NT2/D1 (cell line): ENCODE measurements around the gene RAPGEF6.

Experiments used
- DNase-seq: peaks from one replicate; pipeline ENCODE4 v3.0.0-alpha.2; 2011; ENCODE audit warnings: low read depth, low spot score
- H3K27me3 ChIP-seq: 2 replicates; pipeline ENCODE4 v1.6.0; 2011; ENCODE audit warnings: mild to moderate bottlenecking; ENCODE audit not compliant: insufficient read length, insufficient read depth
- H3K36me3 ChIP-seq: 2 replicates; pipeline ENCODE4 v1.6.1; 2011; ENCODE audit warnings: mild to moderate bottlenecking, low read length, mixed read lengths; ENCODE audit not compliant: insufficient read depth, insufficient read length
- H3K4me1 ChIP-seq: 2 replicates; pipeline ENCODE4 v1.5.1; 2011; ENCODE audit not compliant: insufficient read depth, insufficient read length
- H3K4me3 ChIP-seq: 2 replicates; pipeline ENCODE4 v1.5.1; 2011; ENCODE audit warnings: low read depth; ENCODE audit not compliant: insufficient read length
- H3K9ac ChIP-seq: 2 replicates; pipeline ENCODE4 v1.6.0; 2011; ENCODE audit warnings: low read depth; ENCODE audit not compliant: insufficient read length
- H3K9me3 ChIP-seq: 2 replicates; pipeline ENCODE4 v1.5.1; 2011; ENCODE audit warnings: mild to moderate bottlenecking, low read length; ENCODE audit not compliant: insufficient read depth
- SUZ12 ChIP-seq: IDR thresholded peaks from 2 replicates; pipeline ENCODE4 v1.6.1; 2011; ENCODE audit not compliant: insufficient read length, insufficient read depth; ENCODE audit errors: extremely low read depth
- YY1 ChIP-seq: IDR thresholded peaks from 2 replicates; pipeline ENCODE4 v1.6.1; 2011; ENCODE audit not compliant: insufficient read length, insufficient read depth
- ZNF274 ChIP-seq: IDR thresholded peaks from 2 replicates; pipeline ENCODE4 v1.6.1; 2011; ENCODE audit warnings: mild to moderate bottlenecking, low read depth, low read length

The RAPGEF6 gene

DNA sequence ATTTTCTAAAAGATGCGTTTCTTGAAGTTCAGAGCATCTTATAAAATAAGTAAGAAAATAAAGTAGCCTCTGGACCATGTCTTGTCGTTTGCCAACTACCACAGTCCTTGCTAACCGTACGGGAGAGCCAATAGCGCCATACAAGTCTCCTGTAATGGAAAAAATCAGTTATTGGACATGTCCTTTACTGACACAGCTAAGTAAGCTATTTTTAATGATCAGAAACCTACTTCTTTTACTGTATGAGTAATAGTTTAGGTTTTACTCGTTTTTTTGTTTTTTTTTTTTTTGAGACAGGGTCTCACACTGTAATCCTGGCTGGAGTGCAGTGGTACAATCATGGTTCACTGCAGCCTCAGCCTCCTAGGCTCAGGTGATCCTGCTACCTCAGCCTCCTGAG, 37.7 kb upstream of the RAPGEF6 start:
- no peaks in the 10 kb centered on the region for H3K4me1 ChIP-seq
- no peaks in the 10 kb centered on the region for H3K27me3 ChIP-seq
- no peaks in the 10 kb centered on the region for H3K9me3 ChIP-seq
- DNase-seq, result no peak
- no peak overlapping the region for H3K9ac ChIP-seq
- H3K4me3 ChIP-seq, result no peak overlapping the region
- H3K36me3 ChIP-seq, result peaks cover 37% of the 10 kb centered on the region
- TF ChIP-seq ZNF274 (no peak), YY1 (no peak), SUZ12 (no peak)

DNA sequence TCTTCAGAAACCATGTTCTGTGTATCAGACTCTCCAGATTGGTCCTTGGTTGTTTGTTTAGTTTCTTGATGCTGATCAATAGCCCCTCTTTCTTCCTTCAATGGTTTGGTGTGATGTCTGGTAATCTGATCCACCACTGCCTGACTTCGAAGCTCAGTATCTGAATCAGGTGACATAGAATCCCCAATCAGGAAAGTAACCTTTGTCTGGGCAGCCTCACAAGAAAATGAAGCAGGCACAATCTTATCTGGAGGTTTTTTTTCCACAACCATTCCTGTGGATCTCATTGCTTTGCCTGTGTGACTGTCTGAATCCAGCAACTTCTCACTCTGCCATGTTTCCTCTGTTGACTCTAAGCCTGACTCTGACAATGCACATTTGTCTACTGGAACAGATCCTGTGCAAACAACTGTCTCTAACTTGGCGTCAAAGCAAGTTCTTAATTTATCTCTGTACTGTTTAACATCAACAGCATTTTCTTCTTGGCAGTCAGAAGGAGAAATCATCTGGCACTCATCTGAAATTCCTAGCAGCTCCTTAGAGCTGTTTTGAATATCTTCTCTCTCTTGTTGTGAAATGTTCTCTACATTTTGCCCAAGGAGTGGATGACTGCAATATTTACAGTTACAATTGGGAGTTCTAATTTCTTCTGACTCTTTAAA, 37.1 kb upstream of the RAPGEF6 start:
- TF ChIP-seq SUZ12, result no peak
- H3K9ac ChIP-seq, result no peak overlapping the region
- H3K4me3 ChIP-seq, result no peak overlapping the region
- H3K36me3 ChIP-seq, result peaks cover 34% of the 10 kb centered on the region
- H3K27me3 ChIP-seq, result no peaks in the 10 kb centered on the region
- DNase-seq, result no peak
- no peaks in the 10 kb centered on the region for H3K4me1 ChIP-seq
- no peaks in the 10 kb centered on the region for H3K9me3 ChIP-seq

DNA sequence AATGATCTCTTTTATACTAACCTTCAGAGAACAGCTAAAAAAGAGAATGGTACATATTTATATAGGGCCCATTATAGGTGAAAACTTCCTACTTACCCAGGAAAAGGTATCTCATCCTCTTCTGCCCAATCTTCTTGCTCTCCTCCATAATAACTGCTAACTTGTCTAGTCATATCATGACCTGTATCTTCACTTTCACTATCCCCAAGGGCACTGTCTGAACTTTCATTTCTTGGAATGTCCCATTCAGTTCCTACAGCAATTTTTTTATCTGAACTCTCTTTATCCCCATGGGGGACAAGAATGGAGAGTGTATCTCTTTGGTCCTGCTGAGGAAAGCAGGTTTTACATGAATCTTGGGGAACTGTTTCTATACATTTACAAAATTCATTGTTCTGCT, 36.4 kb upstream of the RAPGEF6 start:
- no peaks in the 10 kb centered on the region for H3K4me1 ChIP-seq
- H3K36me3 ChIP-seq, result peaks cover 28% of the 10 kb centered on the region
- no peak overlapping the region for H3K4me3 ChIP-seq
- no peaks in the 10 kb centered on the region for H3K27me3 ChIP-seq
- no peak for DNase-seq
- H3K9ac ChIP-seq, result no peak overlapping the region
- no peaks in the 10 kb centered on the region for H3K9me3 ChIP-seq
- TF ChIP-seq SUZ12, result no peak
- no peak for TF ChIP-seq YY1

DNA sequence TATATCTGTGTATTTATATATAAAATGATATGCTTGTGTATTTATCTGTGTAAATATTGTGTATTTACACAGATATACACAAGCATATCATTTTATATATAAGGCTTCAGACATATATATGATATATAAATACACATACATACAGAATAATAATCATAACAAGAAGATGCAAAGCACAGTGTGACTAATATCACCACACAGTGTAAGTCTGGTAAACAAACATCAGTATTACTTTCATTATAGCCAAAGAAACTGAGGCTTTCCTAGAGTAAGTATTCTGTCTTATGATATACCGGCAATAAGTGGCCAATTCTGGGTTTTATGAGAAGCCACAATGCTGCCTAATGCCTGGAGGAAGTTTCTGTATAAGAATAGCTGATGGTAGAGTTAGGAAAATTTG, 29.9 kb upstream of the RAPGEF6 start:
- H3K9ac ChIP-seq, result no peak overlapping the region
- no peak overlapping the region for H3K4me3 ChIP-seq
- no peak for TF ChIP-seq YY1
- TF ChIP-seq ZNF274, result no peak
- TF ChIP-seq SUZ12, result no peak
- peaks cover 3% of the 10 kb centered on the region for H3K36me3 ChIP-seq
- H3K9me3 ChIP-seq, result no peaks in the 10 kb centered on the region
- DNase-seq, result no peak
- H3K27me3 ChIP-seq, result no peaks in the 10 kb centered on the region
- no peaks in the 10 kb centered on the region for H3K4me1 ChIP-seq

DNA sequence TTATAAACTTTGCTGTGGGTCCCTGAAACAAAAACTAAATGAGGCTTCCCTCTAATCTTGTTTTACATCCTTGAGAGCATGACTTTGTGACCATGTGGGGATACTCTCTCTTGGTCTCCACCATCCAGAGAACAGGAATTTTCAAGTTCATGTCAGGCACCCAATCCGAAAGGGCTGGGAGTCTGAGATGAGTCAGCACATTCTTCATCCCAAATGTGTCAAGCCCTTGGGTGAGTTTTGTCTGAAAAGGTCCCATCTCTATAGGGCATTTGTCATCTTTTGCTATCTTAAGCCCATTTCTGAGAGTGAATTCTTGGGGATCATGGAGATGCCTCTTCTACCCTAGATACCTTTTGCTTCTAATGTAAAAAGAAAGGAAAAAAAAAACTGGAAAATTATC, 26.9 kb upstream of the RAPGEF6 start:
- H3K4me3 ChIP-seq, result no peak overlapping the region
- DNase-seq, result no peak
- H3K36me3 ChIP-seq, result peaks cover 13% of the 10 kb centered on the region
- H3K9ac ChIP-seq, result no peak overlapping the region
- no peaks in the 10 kb centered on the region for H3K27me3 ChIP-seq
- no peak for TF ChIP-seq ZNF274
- TF ChIP-seq SUZ12, result no peak
- TF ChIP-seq YY1, result no peak
- no peaks in the 10 kb centered on the region for H3K4me1 ChIP-seq
- H3K9me3 ChIP-seq, result no peaks in the 10 kb centered on the region

DNA sequence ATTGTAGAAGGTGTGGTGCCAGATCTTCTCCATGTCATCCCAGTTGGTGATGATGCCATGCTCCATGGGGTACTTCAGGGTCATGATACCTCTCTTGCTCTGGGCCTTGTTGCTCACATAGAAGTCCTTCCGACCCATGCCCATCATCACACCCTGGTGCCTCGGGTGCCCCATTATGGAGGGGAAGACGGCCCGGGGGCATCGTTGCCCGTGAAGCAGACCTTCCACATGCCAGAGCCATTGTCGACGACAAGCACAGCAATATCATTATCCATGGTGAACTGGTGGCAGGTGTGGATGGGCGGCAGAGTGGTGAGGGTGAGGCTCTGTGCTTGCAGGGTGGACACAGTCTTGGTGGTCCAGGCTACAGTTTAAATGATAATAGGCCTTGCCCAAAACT, 24.8 kb upstream of the RAPGEF6 start:
- H3K27me3 ChIP-seq, result no peaks in the 10 kb centered on the region
- no peak for TF ChIP-seq SUZ12
- no peak for TF ChIP-seq YY1
- no peak for TF ChIP-seq ZNF274
- DNase-seq, result no peak
- H3K9ac ChIP-seq, result no peak overlapping the region
- no peak overlapping the region for H3K4me3 ChIP-seq
- H3K4me1 ChIP-seq, result no peaks in the 10 kb centered on the region
- no peaks in the 10 kb centered on the region for H3K9me3 ChIP-seq
- H3K36me3 ChIP-seq, result peaks cover 16% of the 10 kb centered on the region

DNA sequence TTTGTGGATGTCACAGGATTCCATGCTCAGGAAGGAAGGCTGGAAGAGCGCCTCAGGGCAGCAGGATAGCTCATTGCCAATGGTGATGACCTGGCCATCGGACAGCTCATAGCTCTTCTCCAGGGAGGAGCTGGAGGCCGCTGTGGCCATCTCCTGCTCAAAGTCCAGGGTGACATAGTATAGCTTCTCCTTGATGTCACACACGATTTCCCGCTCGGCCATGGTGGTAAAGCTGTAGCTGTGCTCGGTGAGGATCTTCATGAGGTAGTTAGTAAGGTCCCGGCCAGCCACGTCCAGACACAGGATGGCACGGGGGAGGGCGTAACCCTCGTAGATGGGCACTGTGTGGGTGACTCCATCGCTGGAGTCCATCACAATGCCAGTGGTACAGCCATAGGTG, 24.3 kb upstream of the RAPGEF6 start:
- no peak overlapping the region for H3K9ac ChIP-seq
- peaks cover 16% of the 10 kb centered on the region for H3K36me3 ChIP-seq
- H3K4me1 ChIP-seq, result no peaks in the 10 kb centered on the region
- no peaks in the 10 kb centered on the region for H3K9me3 ChIP-seq
- no peak for TF ChIP-seq SUZ12
- no peak for TF ChIP-seq YY1
- no peak for TF ChIP-seq ZNF274
- no peak overlapping the region for H3K4me3 ChIP-seq
- DNase-seq, result no peak
- H3K27me3 ChIP-seq, result no peaks in the 10 kb centered on the region

DNA sequence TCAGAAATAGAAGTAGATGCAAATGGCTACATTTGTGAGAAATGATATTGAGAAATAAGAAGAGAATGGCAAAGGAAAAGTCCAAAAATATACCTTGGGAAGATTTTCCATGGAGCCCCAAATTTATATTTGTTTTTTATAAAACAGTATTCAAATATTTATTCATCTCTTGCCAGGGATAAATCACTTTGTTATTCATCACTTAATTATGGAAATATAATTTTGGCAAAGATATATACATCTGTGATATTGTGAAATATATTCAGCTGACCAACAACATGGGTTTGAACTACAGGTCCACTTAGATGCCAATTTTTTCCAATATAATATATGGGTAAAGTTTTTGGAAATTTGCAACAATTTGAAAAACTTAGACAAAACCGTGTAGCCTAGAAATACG, 19.7 kb upstream of the RAPGEF6 start:
- Histone ChIP-seq H3K4me3 (no peak overlapping the region), H3K9me3 (no peaks in the 10 kb centered on the region), H3K4me1 (no peaks in the 10 kb centered on the region), H3K36me3 (peaks cover 21% of the 10 kb centered on the region), H3K9ac (no peak overlapping the region), H3K27me3 (no peaks in the 10 kb centered on the region)
- no peak for DNase-seq
- TF ChIP-seq SUZ12, result no peak
- no peak for TF ChIP-seq YY1
